ENCODE results near the gene NCBP2L.
A peak's percentile ranks its signal among the peaks of the same experiment; 100 is the strongest.
"Not testable (repeated sequence)": the region's sequence is repeated elsewhere in the genome, so short reads cannot be mapped to it uniquely, and the experiment has no call there.

The NCBP2L gene

DNA sequence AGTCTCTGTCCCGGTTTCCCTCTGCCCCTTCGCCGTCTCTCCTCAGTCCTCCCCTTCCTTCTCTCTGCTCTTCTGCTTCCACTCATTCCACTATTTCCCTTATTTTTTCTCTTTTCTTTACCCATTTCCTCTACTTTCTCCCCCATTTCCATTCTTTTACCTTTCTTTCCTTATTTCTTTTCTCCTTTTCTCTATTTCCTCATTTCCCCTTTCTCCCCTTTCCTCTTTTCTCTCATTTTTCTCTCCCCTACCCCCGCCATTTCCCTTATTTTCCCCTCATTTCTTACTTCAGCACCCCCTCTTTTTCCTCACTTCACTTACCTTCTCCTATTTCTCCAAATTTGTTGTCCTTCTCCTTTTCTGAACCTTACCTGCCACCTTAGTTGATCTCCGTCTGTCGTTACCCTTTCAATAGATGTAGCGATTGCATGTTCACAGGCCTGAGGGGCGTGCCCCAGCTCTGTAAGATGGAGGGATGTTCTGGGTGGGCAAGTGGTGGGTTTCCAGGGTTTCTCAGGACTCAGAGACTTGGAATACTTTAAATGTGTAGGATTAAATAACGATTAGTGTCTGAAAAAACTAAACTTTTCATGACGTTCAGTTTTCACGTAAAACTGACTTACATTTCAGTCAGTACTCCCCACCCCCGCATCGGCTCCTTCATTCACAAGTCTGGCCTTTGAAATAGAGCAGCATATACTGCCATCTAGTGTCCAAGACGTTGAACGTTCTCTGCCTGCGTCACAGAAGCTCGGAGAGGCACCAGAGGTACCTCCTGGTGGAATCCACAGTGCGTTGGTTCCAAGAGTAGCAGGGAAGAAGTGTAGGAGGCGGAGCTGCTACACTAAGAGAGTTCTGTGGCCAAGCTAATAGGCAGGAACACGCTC is 641 bp upstream of the NCBP2L start:
- peak; percentile 81 for DNase-seq (ENCODE audit: low read depth)
- TF ChIP-seq, protein P1, sequence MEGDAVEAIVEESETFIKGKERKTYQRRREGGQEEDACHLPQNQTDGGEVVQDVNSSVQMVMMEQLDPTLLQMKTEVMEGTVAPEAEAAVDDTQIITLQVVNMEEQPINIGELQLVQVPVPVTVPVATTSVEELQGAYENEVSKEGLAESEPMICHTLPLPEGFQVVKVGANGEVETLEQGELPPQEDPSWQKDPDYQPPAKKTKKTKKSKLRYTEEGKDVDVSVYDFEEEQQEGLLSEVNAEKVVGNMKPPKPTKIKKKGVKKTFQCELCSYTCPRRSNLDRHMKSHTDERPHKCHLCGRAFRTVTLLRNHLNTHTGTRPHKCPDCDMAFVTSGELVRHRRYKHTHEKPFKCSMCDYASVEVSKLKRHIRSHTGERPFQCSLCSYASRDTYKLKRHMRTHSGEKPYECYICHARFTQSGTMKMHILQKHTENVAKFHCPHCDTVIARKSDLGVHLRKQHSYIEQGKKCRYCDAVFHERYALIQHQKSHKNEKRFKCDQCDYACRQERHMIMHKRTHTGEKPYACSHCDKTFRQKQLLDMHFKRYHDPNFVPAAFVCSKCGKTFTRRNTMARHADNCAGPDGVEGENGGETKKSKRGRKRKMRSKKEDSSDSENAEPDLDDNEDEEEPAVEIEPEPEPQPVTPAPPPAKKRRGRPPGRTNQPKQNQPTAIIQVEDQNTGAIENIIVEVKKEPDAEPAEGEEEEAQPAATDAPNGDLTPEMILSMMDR (IDR thresholded peaks at IDR 0.05; ENCODE audit: low read depth, low read length, missing control alignments), result peak; percentile 66
- in situ Hi-C loops (cut with HindIII; ENCODE audit: low sequenced_read_pairs), result no loop called here
- H3K4me3 ChIP-seq (ENCODE audit: low read depth, low read length), result peak overlapping the region; percentile 37

DNA sequence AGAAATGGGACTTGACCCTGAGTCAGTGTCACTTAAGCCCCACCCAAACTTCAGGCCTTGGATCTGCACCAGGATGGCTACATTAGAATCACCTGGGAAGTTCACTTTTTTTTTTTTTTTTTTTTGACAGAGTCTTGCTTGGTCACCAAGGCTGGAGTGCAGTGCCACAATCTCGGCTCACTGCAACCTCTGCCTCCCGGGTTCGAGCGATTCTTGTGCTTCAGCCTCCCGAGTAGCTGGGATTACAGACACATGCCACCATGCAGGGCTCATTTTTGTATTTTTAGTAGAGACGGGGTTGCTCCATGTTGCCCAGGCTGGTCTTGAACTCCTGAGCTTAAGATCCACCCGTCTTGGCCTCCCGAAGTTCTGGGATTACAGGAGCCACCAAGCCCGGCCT is 3.0 kb downstream of the NCBP2L start:
- TF ChIP-seq, protein P1 (IDR thresholded peaks at IDR 0.05; ENCODE audit: low read depth, low read length, missing control alignments), result no peak
- in situ Hi-C loops (cut with HindIII; ENCODE audit: low sequenced_read_pairs), result no loop called here
- DNase-seq (ENCODE audit: low read depth), result no peak
- H3K4me3 ChIP-seq (ENCODE audit: low read depth, low read length), result no peak overlapping the region

DNA sequence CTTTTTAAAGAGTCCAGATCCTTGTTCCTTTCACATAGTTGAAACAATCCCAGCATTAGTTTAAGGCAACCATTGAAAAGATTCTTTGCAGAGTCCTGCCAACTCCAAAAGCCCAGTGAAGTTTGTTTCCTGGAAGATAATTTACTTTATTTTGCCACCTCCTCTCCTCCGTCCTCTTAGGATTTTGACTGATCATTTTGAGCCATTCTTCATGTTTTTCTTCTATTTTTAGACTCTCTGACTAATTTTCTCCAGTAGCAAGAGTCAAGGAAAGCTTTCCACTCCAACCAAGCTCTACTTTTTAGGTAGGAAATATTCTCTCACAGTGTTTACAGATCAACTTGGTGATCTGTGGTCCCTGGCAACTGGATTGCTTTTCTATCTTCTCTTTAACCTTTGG is 10.3 kb downstream of the NCBP2L start:
- in situ Hi-C loops (cut with HindIII; ENCODE audit: low sequenced_read_pairs), result no loop called here
- no peak overlapping the region for H3K4me3 ChIP-seq (ENCODE audit: low read depth, low read length)
- no peak for DNase-seq (ENCODE audit: low read depth)
- TF ChIP-seq, protein P1 (IDR thresholded peaks at IDR 0.05; ENCODE audit: low read depth, low read length, missing control alignments), result no peak

DNA sequence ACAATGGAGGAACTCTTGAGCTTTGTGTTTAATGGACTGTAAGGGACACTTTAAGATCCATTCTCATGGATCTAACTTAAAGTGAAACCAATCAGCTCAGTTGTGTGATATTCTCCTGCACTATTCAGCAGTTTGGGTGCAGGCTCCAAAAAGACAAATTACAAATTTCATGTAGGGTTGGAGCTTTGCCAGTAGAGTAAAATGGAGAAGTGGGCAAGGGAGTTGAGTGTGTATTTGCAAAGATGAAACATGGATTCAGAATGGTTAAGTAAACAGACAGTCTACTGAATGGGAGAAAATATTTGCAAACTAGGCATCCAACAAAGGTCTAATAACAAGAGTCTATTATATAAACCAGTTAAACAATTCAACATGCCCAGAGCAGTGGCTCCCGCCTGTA is 26.9 kb downstream of the NCBP2L start:
- no peak for DNase-seq (ENCODE audit: low read depth)
- TF ChIP-seq, protein P1 (IDR thresholded peaks at IDR 0.05; ENCODE audit: low read depth, low read length, missing control alignments), result no peak
- in situ Hi-C loops (cut with HindIII; ENCODE audit: low sequenced_read_pairs), result no loop called here
- no peak overlapping the region for H3K4me3 ChIP-seq (ENCODE audit: low read depth, low read length)

DNA sequence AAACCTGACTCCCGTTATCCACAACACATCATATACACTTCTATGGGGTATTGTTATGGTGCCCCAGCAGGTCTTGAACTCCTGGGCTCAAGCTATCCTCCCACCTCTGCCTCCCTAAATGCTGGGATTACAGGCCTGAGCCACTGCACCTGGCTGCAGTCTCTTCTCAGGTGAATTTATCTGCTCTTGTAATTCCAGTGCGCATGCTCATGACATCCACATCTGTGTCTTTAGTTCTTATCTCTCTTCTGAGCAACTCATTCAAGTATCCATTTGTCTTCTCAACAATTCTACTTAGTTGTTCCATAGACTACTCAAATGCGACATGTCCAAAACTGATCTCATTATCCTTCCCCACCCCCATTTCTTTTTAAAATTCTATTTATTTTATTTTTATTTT is 27.6 kb downstream of the NCBP2L start:
- H3K4me3 ChIP-seq (ENCODE audit: low read depth, low read length), result no peak overlapping the region
- in situ Hi-C loops (cut with HindIII; ENCODE audit: low sequenced_read_pairs), result no loop called here
- DNase-seq (ENCODE audit: low read depth), result no peak
- TF ChIP-seq, protein P1 (IDR thresholded peaks at IDR 0.05; ENCODE audit: low read depth, low read length, missing control alignments), result no peak

DNA sequence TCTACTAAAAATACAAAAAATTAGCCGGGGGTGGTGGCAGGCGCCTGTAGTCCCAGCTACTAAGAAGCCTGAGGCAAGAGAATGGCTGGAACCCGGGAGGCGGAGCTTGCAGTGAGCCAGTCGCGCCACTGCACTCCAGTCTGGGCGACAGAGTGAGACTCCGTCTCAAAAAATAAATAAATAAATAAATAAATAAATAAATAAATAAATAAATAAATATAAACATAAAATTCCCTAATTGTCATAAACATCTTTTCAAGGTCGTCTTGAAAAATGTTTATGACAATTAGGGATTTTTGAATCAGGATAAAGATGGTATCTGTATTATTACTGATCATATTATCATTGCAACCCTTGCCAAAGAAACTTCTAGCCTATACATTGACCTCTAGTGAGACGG is 32.5 kb downstream of the NCBP2L start:
- DNase-seq (ENCODE audit: low read depth); H3K4me3 ChIP-seq (ENCODE audit: low read depth, low read length); in situ Hi-C loops (cut with HindIII; ENCODE audit: low sequenced_read_pairs): not testable (repeated sequence)

DNA sequence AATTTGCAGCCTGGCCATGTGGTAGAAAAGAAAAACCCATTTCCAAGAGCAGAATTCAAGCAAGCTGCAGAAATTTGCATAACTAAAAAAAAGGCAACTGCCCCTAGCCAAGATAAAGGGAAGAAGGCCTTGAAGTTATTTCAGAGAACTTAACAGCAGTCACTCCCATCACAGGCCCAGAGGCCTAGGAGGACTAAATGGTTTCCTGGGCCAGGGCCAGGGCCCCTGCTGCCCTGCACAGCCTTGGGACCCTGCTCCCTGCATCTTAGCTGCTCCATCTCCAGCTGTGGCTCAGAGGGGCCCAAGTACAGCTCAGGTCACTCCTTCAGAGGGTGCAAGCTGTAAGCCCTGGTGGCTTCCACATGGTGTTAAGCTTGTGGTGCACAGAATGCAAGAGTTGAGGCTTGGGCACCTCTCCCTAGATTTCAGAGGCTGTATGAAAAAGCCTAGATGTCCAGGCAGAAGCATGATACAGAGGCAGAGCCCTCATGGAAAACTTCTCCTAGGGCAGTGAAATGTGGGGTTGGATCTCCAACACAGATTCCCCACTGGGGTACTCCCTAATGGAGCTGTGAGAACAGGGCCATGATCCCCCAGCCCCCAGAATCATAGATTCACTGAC is 41.5 kb downstream of the NCBP2L start:
- in situ Hi-C loops (cut with HindIII; ENCODE audit: low sequenced_read_pairs), result no loop called here
- DNase-seq (ENCODE audit: low read depth), result no peak
- TF ChIP-seq, protein P1 (IDR thresholded peaks at IDR 0.05; ENCODE audit: low read depth, low read length, missing control alignments), result no peak
- no peak overlapping the region for H3K4me3 ChIP-seq (ENCODE audit: low read depth, low read length)
